ENCODE data around the gene SLC12A6. TPM values are rescaled to one million over a fixed set of nuclear protein-coding genes. Genes with fewer than 3 reads are reported as not detected.

The SLC12A6 gene
- total and polyA plus RNA-seq, 2 of the 13 experiments (the other 11 are each of a cell fraction or from before 2014, with no cell fraction given) = 15.2 to 30.1 TPM

DNA sequence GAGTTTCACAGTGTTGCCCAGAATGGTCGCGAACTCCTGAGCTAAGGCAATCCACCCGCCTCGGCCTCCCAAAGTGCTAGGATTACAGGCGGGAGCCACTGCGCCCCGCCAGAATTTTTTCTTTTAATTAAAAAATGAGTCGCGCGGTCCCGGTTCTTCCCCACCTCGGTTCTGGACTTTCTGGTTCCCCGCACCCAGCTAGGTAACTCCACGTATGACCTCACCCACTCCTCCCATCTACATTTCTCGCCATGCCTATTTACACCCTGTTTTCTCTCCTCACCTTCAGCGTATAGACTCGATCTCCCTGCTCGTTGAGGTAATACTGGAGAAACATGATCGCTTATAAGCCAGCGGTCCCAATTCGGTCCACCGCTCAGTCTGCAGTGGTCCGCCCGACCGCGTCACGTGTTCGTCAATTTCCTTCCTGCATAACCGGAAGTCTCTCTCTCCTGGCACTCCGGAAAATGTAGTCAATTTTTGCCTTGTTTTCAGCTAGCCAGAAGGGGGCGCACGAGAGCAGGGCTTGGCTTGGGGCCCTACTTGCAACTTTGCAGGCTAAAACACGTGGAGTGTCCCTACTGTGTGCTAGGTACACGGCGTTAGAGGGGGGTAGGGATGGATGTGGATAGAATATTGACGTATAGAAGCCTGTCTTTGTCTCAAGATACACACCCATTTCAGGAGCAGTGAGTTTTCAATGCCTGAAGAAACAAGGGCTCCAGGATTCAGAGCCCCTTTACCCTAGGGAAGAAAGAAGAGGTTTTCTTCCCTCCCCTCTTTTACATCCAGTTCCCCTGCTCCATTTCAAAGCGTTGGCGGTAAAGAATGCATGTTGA, 5.4 kb upstream of the SLC12A6 start, which contains the start of the genes NOP10 and NUTM1 (continued):
- TF ChIP-seq ZSCAN21 (CRISPR knock-in tag; IDR thresholded peaks at IDR 0.05; ENCODE audit: borderline replicate concordance) (0 out of 2 replicates have a peak, but pooled peaks have one; percentile 57), BRD4 (CRISPR knock-in tag; IDR thresholded peaks at IDR 0.05) (no peak), NFYC (CRISPR knock-in tag; IDR thresholded peaks at IDR 0.05) (no peak; the same call in 1 of the 2 replicates), SOX6 (IDR thresholded peaks at IDR 0.05) (no peak), SOX6 (CRISPR knock-in tag; IDR thresholded peaks at IDR 0.05) (peak; percentile 76), RNF219 (CRISPR knock-in tag; IDR thresholded peaks at IDR 0.05) (no peak), ELF1 (CRISPR knock-in tag; IDR thresholded peaks at IDR 0.05) (peak; percentile 95), ZNF737 (CRISPR knock-in tag; IDR thresholded peaks at IDR 0.05; ENCODE audit: borderline replicate concordance) (no peak), HCFC1 (IDR thresholded peaks at IDR 0.05; ENCODE audit: low read depth, low read length) (peak; percentile 45; the same call in 1 of the 2 replicates), ZNF20 (CRISPR knock-in tag; IDR thresholded peaks at IDR 0.05) (no peak; the same call in 1 of the 2 replicates), RBAK (CRISPR knock-in tag; IDR thresholded peaks at IDR 0.05) (no peak), ZNF512B (CRISPR knock-in tag; IDR thresholded peaks at IDR 0.05; ENCODE audit: borderline replicate concordance) (no peak)
- TF ChIP-seq, protein P1, sequence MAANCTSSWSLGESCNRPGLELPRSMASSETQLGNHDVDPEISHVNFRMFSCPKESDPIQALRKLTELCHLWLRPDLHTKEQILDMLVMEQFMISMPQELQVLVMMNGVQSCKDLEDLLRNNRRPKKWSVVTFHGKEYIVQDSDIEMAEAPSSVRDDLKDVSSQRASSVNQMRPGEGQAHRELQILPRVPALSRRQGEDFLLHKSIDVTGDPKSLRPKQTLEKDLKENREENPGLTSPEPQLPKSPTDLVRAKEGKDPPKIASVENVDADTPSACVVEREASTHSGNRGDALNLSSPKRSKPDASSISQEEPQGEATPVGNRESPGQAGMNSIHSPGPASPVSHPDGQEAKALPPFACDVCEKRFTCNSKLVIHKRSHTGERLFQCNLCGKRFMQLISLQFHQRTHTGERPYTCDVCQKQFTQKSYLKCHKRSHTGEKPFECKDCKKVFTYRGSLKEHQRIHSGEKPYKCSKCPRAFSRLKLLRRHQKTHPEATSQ (CRISPR knock-in tag; IDR thresholded peaks at IDR 0.05; ENCODE audit: borderline replicate concordance) = peak; percentile 81
- TF ChIP-seq, protein P2, sequence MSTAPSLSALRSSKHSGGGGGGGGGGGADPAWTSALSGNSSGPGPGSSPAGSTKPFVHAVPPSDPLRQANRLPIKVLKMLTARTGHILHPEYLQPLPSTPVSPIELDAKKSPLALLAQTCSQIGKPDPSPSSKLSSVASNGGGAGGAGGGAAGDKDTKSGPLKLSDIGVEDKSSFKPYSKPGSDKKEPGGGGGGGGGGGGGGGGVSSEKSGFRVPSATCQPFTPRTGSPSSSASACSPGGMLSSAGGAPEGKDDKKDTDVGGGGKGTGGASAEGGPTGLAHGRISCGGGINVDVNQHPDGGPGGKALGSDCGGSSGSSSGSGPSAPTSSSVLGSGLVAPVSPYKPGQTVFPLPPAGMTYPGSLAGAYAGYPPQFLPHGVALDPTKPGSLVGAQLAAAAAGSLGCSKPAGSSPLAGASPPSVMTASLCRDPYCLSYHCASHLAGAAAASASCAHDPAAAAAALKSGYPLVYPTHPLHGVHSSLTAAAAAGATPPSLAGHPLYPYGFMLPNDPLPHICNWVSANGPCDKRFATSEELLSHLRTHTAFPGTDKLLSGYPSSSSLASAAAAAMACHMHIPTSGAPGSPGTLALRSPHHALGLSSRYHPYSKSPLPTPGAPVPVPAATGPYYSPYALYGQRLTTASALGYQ (CRISPR knock-in tag; IDR thresholded peaks at IDR 0.05) = peak; percentile 42; the same call in 1 of the 2 replicates
- TF ChIP-seq, protein P3, sequence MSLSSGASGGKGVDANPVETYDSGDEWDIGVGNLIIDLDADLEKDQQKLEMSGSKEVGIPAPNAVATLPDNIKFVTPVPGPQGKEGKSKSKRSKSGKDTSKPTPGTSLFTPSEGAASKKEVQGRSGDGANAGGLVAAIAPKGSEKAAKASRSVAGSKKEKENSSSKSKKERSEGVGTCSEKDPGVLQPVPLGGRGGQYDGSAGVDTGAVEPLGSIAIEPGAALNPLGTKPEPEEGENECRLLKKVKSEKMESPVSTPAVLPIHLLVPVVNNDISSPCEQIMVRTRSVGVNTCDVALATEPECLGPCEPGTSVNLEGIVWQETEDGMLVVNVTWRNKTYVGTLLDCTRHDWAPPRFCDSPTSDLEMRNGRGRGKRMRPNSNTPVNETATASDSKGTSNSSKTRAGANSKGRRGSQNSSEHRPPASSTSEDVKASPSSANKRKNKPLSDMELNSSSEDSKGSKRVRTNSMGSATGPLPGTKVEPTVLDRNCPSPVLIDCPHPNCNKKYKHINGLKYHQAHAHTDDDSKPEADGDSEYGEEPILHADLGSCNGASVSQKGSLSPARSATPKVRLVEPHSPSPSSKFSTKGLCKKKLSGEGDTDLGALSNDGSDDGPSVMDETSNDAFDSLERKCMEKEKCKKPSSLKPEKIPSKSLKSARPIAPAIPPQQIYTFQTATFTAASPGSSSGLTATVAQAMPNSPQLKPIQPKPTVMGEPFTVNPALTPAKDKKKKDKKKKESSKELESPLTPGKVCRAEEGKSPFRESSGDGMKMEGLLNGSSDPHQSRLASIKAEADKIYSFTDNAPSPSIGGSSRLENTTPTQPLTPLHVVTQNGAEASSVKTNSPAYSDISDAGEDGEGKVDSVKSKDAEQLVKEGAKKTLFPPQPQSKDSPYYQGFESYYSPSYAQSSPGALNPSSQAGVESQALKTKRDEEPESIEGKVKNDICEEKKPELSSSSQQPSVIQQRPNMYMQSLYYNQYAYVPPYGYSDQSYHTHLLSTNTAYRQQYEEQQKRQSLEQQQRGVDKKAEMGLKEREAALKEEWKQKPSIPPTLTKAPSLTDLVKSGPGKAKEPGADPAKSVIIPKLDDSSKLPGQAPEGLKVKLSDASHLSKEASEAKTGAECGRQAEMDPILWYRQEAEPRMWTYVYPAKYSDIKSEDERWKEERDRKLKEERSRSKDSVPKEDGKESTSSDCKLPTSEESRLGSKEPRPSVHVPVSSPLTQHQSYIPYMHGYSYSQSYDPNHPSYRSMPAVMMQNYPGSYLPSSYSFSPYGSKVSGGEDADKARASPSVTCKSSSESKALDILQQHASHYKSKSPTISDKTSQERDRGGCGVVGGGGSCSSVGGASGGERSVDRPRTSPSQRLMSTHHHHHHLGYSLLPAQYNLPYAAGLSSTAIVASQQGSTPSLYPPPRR (CRISPR knock-in tag; IDR thresholded peaks at IDR 0.05; ENCODE audit: borderline replicate concordance) = no peak

Measured in HepG2 (cell line).